H1 (cell line): ENCODE results near the gene PACSIN1.

ENCODE experiments used
- CBX5 ChIP-seq: fragments of 300-800, 300-1000 bp; sonication (generic); IDR thresholded peaks from 2 replicates; pipeline ENCODE4 v1.7.1; 2016; ENCODE audit warnings: antibody characterized with exemption, low read length, low read depth
- CBX8 ChIP-seq: fragments of 300-800, 300-1000 bp; sonication (generic); IDR thresholded peaks from 2 replicates; pipeline ENCODE4 v1.7.1; 2016; ENCODE audit warnings: low read depth, low read length, borderline replicate concordance
- CREB1 ChIP-seq: IDR thresholded peaks from 2 replicates; pipeline ENCODE4 v1.6.1; 2012; ENCODE audit warnings: inconsistent platforms
- FOSL1 ChIP-seq: IDR thresholded peaks from 2 replicates; pipeline ENCODE4 v1.6.1; 2011; ENCODE audit warnings: mild to moderate bottlenecking, low read depth, low read length, moderate library complexity; ENCODE audit not compliant: insufficient read depth
- JUND ChIP-seq: IDR thresholded peaks from 2 replicates; pipeline ENCODE4 v1.6.1; 2011; ENCODE audit warnings: mild to moderate bottlenecking, improper control_type of control experiment, low read length
- MAFK ChIP-seq: IDR thresholded peaks from 2 replicates; pipeline ENCODE4 v1.6.1; 2012; ENCODE audit warnings: low read depth, mild to moderate bottlenecking, improper control_type of control experiment, low read length
- POLR2A ChIP-seq, 2 experiments: IDR thresholded peaks; 1 replicate in 1 of 2; 2 replicates in 1 of 2; pipeline ENCODE4 v1.6.1; 2011; ENCODE audit warnings: low read depth in 2 of 2, low read length in 2 of 2, mild to moderate bottlenecking in 2 of 2; ENCODE audit errors: control extremely low read depth in 1 of 2
- POLR2AphosphoS5 ChIP-seq: IDR thresholded peaks from 2 replicates; pipeline ENCODE4 v1.6.1; 2011; ENCODE audit warnings: low read depth, low read length
- RXRA ChIP-seq: IDR thresholded peaks from 2 replicates; pipeline ENCODE4 v1.6.1; 2011; ENCODE audit warnings: low read depth, mild to moderate bottlenecking, low read length, moderate library complexity; ENCODE audit not compliant: insufficient read depth
- TF ChIP-seq, protein P1 (sequence below), 3 experiments: IDR thresholded peaks; 1 replicate in 2 of 3; 2 replicates in 1 of 3; pipeline versions ENCODE4 v1.5.1 to v1.6.1; 2011; ENCODE audit warnings: low read length in 3 of 3, mild to moderate bottlenecking in 3 of 3, inconsistent platforms in 2 of 3, low read depth in 1 of 3, moderate library complexity in 1 of 3; ENCODE audit not compliant: insufficient read depth in 1 of 3; ENCODE audit errors: control extremely low read depth in 1 of 3

DNA sequence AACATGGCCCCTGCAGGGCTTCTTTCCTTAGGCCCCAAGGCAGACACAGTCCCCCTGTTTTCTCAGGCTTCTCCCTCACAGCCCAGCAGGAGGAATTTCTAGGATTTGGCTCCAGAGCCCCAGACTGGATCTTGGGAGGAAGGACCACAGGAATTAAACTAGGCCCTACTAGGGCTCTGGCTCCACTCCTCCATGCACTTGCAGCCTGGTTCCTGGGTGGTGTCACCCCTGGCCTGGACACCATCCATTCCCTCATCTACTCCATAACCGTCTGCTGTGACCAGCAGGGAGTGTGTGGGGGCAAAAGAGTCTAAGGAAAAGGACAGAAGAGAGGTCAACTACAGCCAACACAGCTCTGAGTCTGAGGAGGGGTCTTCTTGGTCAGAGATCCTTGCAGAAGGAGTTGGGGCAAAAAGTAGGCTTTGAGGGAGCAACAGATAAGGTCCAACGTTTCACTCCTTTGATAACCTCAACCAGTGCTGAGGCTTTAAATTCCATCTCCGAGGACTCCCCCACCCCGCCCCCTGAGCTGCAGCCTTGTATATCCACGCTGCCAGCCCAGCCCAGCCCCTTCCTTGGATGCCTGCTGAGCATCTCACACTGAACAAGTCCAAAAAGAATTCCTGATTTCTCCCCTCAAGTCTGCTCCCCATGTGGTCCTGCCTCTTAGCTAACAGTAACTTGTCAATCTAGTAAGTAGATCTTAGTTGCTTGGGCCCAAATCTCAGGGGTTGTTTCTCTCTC lies 118.2 kb downstream of the PACSIN1 start:
- TF ChIP-seq, protein P1, sequence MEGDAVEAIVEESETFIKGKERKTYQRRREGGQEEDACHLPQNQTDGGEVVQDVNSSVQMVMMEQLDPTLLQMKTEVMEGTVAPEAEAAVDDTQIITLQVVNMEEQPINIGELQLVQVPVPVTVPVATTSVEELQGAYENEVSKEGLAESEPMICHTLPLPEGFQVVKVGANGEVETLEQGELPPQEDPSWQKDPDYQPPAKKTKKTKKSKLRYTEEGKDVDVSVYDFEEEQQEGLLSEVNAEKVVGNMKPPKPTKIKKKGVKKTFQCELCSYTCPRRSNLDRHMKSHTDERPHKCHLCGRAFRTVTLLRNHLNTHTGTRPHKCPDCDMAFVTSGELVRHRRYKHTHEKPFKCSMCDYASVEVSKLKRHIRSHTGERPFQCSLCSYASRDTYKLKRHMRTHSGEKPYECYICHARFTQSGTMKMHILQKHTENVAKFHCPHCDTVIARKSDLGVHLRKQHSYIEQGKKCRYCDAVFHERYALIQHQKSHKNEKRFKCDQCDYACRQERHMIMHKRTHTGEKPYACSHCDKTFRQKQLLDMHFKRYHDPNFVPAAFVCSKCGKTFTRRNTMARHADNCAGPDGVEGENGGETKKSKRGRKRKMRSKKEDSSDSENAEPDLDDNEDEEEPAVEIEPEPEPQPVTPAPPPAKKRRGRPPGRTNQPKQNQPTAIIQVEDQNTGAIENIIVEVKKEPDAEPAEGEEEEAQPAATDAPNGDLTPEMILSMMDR (IDR thresholded peaks at IDR 0.05; ENCODE audit: control extremely low read depth in 1 of 3, insufficient read depth in 1 of 3, low read depth in 1 of 3, low read length in 3 of 3), result no peak
- TF ChIP-seq POLR2AphosphoS5 (no peak), CBX8 (no peak), CBX5 (no peak), RXRA (no peak), POLR2A (IDR thresholded peaks at IDR 0.05; ENCODE audit: control extremely low read depth in 1 of 2, low read depth in 2 of 2, low read length in 2 of 2) (no peak), MAFK (no peak), FOSL1 (no peak), CREB1 (no peak), JUND (no peak)
